ENCODE data around the gene RAB3IP. TPM values are rescaled to one million over a fixed set of nuclear protein-coding genes. Genes with fewer than 3 reads are reported as not detected.

Gene RAB3IP
- total and polyA plus RNA-seq, 2 of the 4 experiments (the other 2 are of a cell fraction): 1.5 to 2.7 TPM

DNA sequence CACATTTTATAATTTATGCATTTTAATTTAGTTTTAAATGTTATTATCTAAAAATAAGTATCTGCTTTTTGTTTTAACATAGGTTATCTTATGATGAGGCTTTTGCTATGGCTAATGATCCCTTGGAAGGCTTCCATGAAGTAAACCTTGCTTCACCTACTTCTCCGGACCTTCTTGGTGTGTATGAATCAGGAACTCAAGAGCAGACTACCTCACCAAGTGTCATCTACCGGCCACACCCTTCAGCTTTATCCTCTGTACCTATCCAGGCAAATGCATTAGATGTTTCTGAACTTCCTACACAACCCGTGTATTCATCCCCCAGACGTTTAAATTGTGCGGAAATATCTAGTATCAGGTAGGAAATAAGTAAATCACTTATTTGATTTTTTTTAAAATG lies 16.6 kb downstream of the RAB3IP start:
- no CpG with 5 or more reads among the region's 5 CpGs for WGBS, 2 experiments (ENCODE audit: extremely low coverage in 2 of 2, insufficient read length in 1 of 2)
- no peaks in the 10 kb centered on the region for H3K36me3 ChIP-seq (ENCODE audit: control insufficient read depth, insufficient read depth, low read length)
- H3K27ac ChIP-seq (ENCODE audit: insufficient read depth, low read length): no peak overlapping the region
- H2AFZ ChIP-seq (replicated peaks; ENCODE audit: low read length, poor library complexity): no peak overlapping the region
- H3K27me3 ChIP-seq (ENCODE audit: control insufficient read depth, insufficient read depth, low read length): no peaks in the 10 kb centered on the region
- no peak overlapping the region for H4K8ac ChIP-seq (ENCODE audit: low read depth in 2 of 2, low read length in 2 of 2)
- no TSS peak for BruUV-seq (replicated peaks)
- intact Hi-C loops (cut with micrococcal nuclease) (no loop called here), dilution Hi-C loops (cut with HindIII; ENCODE audit: low sequenced_read_pairs, unreplicated experiment) (no loop called here), in situ Hi-C loops (cut with MboI; ENCODE audit: low sequenced_read_pairs) (no loop called here)
- no peak overlapping the region for H3K9ac ChIP-seq (ENCODE audit: low read depth, low read length)
- no peak overlapping the region for H4K91ac ChIP-seq (ENCODE audit: insufficient read depth, low read depth, low read length)
- H2BK20ac ChIP-seq (ENCODE audit: low read depth, low read length): no peak overlapping the region
- H3K9me1 ChIP-seq (ENCODE audit: insufficient read depth, low read length): no peaks in the 10 kb centered on the region
- H3K4me1 ChIP-seq (ENCODE audit: control insufficient read depth, insufficient read depth, low read length): no peaks in the 10 kb centered on the region
- no peak overlapping the region for H2AK5ac ChIP-seq (ENCODE audit: low read depth, low read length)
- no peak overlapping the region for H3K4ac ChIP-seq (ENCODE audit: low read depth, low read length)
- no peak overlapping the region for H4K5ac ChIP-seq (ENCODE audit: low read depth, low read length)
- H4K20me1 ChIP-seq (ENCODE audit: insufficient read depth, low read length): no peaks in the 10 kb centered on the region
- H3K14ac ChIP-seq (replicated peaks; ENCODE audit: low read depth, low read length): no peak overlapping the region
- H3K4me3 ChIP-seq (ENCODE audit: insufficient read depth, low read depth, low read length): no peak overlapping the region
- no peak overlapping the region for H3K4me2 ChIP-seq (ENCODE audit: low read depth, low read length)
- H2BK120ac ChIP-seq (ENCODE audit: low read depth, low read length): no peak overlapping the region
- H3K23ac ChIP-seq (ENCODE audit: low read depth, low read length): no peak overlapping the region
- no peak overlapping the region for H2BK5ac ChIP-seq (ENCODE audit: low read depth, low read length, poor library complexity, severe bottlenecking)
- no peak overlapping the region for H3K18ac ChIP-seq (ENCODE audit: low read depth, low read length)
- H3K9me3 ChIP-seq (ENCODE audit: control insufficient read depth, insufficient read depth, low read length): no peaks in the 10 kb centered on the region
- ATAC-seq (ENCODE audit: low read depth) (no peak), DNase-seq (no peak)
- no peak for TF ChIP-seq MXI1 (IDR thresholded peaks at IDR 0.05; ENCODE audit: borderline replicate concordance, low read depth, low read length)
- TF ChIP-seq FOS (IDR thresholded peaks at IDR 0.05; ENCODE audit: low read depth, low read length): no peak
- TF ChIP-seq RFX5 (IDR thresholded peaks at IDR 0.05; ENCODE audit: low read depth, low read length): no peak
- TF ChIP-seq, protein P1, sequence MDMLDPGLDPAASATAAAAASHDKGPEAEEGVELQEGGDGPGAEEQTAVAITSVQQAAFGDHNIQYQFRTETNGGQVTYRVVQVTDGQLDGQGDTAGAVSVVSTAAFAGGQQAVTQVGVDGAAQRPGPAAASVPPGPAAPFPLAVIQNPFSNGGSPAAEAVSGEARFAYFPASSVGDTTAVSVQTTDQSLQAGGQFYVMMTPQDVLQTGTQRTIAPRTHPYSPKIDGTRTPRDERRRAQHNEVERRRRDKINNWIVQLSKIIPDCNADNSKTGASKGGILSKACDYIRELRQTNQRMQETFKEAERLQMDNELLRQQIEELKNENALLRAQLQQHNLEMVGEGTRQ (IDR thresholded peaks at IDR 0.05; ENCODE audit: low read depth, low read length): no peak
- TF ChIP-seq POLR2A (IDR thresholded peaks at IDR 0.05; ENCODE audit: low read depth, low read length): no peak
- no peak for TF ChIP-seq CEBPB (IDR thresholded peaks at IDR 0.05; ENCODE audit: low read depth, low read length)
- ChIA-PET CTCF (no interaction called here), POLR2A (ENCODE audit: unreplicated experiment) (no interaction called here)
- H2BK15ac ChIP-seq (ENCODE audit: low read depth, low read length): no peak overlapping the region
- no peak overlapping the region for H3K56ac ChIP-seq (ENCODE audit: extremely low read depth, insufficient read depth, low read length)
- no peak overlapping the region for H2AK9ac ChIP-seq (replicated peaks; ENCODE audit: low read depth, low read length, poor library complexity)
- H3K79me1 ChIP-seq (ENCODE audit: low read depth in 1 of 2, low read length in 2 of 2): no peaks in the 10 kb centered on the region
